ENCODE measurements around the gene PWP2.
"Not testable (repeated sequence)": the region's sequence is repeated elsewhere in the genome, so short reads cannot be mapped to it uniquely, and the experiment has no call there.

Gene PWP2

GRCh38 chr21:44140552-44140932 is 33.3 kb downstream of the PWP2 start:
- not testable (repeated sequence) for H3K27ac ChIP-seq (replicated peaks); H3K4me3 ChIP-seq (replicated peaks; ENCODE audit: insufficient read depth, low read length); DNase-seq (ENCODE audit: low read depth in 1 of 2, low spot score in 1 of 2); H3K27me3 ChIP-seq (ENCODE audit: insufficient read depth, poor library complexity, severe bottlenecking)

DNA sequence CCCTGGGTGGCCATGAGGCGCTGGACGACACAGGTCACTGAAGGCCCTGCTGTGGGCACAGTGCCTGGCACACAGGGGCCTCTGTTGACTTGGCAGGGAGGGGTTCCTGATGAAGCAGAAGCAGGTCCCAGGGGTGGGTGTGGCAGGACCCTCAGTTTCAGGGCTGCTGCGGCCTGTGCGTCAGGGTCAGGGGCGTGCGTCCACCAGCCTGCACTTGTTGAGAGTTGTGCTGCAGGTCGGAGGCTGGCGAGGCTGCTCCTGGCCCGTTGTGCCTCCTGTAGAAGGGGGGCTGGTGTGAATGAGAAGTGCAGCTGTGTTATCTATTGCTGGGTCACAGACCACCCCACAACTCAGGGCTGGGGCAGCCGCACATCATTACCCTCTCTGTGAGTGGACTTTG is 35.3 kb downstream of the PWP2 start:
- not testable (repeated sequence) for H3K27ac ChIP-seq (replicated peaks); DNase-seq (ENCODE audit: low read depth in 1 of 2, low spot score in 1 of 2); H3K4me3 ChIP-seq (replicated peaks; ENCODE audit: insufficient read depth, low read length); H3K27me3 ChIP-seq (ENCODE audit: insufficient read depth, poor library complexity, severe bottlenecking)

- H3K4me3 ChIP-seq (replicated peaks; ENCODE audit: insufficient read depth, low read length); DNase-seq (ENCODE audit: low read depth in 1 of 2, low spot score in 1 of 2); H3K27ac ChIP-seq (replicated peaks); H3K27me3 ChIP-seq (ENCODE audit: insufficient read depth, poor library complexity, severe bottlenecking): not testable (repeated sequence)
These were observed 36.2 kb downstream of the PWP2 start for GRCh38 chr21:44143380-44143779.

GRCh38 chr21:44143996-44144395 is 36.8 kb downstream of the PWP2 start:
- H3K27me3 ChIP-seq (ENCODE audit: insufficient read depth, poor library complexity, severe bottlenecking); DNase-seq (ENCODE audit: low read depth in 1 of 2, low spot score in 1 of 2); H3K4me3 ChIP-seq (replicated peaks; ENCODE audit: insufficient read depth, low read length); H3K27ac ChIP-seq (replicated peaks): not testable (repeated sequence)

DNA sequence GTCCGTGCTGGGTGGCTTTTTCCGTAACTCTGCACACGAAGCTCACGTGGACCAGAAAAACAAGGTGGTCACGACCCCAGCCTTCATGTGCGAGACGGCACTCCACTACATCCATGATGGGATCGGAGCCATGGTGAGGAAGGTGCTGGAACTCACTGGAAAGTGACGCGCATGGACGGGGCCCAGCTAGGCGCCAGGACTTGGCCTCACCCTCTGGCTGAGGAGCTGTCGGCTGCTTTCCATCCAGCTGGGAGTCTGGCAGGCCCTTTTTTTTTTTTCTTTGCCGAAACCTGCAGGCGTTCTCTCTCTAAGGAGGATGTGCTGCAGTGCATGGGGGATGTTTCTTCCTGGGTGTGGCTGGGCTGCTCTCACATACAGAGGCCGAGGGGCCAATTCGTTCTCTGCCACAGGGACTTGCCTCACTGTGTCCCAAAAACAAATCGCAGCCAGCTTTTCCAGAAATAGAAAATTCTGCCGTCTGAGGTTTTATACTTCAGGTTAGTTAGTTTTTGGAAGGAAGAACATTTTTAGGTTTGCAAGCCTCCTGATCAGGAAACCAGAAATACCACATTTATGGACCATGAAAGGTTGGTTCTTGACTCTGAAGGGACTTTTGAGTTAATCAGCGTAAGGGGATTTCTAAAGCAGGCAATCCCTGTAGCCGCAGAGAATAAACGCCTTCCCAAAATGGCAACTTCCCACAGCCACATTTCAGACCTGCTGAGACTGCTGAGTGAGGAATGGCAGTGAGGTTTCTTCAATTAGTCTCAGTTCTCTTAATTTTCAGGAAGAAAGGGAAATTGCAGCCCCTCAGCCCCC is 37.8 kb downstream of the PWP2 start:
- not testable (repeated sequence) for H3K4me3 ChIP-seq (replicated peaks; ENCODE audit: insufficient read depth, low read length); DNase-seq (ENCODE audit: low read depth in 1 of 2, low spot score in 1 of 2); H3K27ac ChIP-seq (replicated peaks); H3K27me3 ChIP-seq (ENCODE audit: insufficient read depth, poor library complexity, severe bottlenecking)

DNA sequence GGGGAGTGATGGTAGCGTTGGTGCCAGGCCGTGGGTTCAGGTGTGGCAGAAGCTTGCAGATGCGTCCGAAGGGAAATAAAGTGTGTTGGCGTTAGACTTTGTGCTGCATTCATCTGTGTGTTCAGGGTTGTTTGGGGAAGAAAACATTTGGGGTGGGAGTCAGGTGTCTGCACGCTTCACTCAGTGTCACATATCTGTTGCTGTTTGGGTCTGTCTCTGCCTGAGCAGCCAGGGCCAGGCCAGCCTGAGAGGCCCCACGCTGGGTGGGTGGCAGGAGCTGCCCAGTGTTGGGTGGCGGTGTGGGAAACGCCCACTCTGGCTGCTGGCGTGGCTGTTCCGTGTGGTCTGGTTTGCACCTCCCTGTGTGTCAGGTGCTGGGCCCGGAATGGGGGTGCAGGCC is 38.4 kb downstream of the PWP2 start:
- not testable (repeated sequence) for H3K27ac ChIP-seq (replicated peaks); H3K4me3 ChIP-seq (replicated peaks; ENCODE audit: insufficient read depth, low read length); H3K27me3 ChIP-seq (ENCODE audit: insufficient read depth, poor library complexity, severe bottlenecking); DNase-seq (ENCODE audit: low read depth in 1 of 2, low spot score in 1 of 2)

DNA sequence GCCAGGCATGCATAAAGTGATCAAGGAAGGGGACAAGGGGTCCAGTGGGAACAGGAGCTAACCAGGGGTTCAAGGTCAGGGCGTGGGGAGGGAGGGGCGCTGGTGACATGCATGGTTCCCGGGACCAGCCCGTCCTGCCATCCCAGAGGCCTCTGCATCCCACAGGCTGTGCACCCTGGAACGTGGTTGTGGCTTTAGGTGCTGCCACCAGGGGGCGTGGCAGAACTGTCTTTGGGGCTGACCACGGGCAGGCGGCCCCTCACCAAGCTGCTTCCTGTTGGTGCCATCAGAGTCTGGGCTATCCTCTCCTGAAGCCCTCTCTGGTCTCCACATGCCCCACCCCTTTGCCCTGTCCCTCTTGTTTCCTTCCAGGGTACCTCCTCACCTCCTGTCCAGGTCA is 39.9 kb downstream of the PWP2 start:
- not testable (repeated sequence) for H3K27ac ChIP-seq (replicated peaks); H3K27me3 ChIP-seq (ENCODE audit: insufficient read depth, poor library complexity, severe bottlenecking); DNase-seq (ENCODE audit: low read depth in 1 of 2, low spot score in 1 of 2); H3K4me3 ChIP-seq (replicated peaks; ENCODE audit: insufficient read depth, low read length)

- H3K4me3 ChIP-seq (replicated peaks; ENCODE audit: insufficient read depth, low read length); H3K27me3 ChIP-seq (ENCODE audit: insufficient read depth, poor library complexity, severe bottlenecking); DNase-seq (ENCODE audit: low read depth in 1 of 2, low spot score in 1 of 2); H3K27ac ChIP-seq (replicated peaks): not testable (repeated sequence)
These were observed 43.1 kb downstream of the PWP2 start for GRCh38 chr21:44150255-44150654.

GRCh38 chr21:44153214-44153888 is 46.2 kb downstream of the PWP2 start:
- DNase-seq (ENCODE audit: low read depth in 1 of 2, low spot score in 1 of 2); H3K27ac ChIP-seq (replicated peaks): not testable (repeated sequence)

DNA sequence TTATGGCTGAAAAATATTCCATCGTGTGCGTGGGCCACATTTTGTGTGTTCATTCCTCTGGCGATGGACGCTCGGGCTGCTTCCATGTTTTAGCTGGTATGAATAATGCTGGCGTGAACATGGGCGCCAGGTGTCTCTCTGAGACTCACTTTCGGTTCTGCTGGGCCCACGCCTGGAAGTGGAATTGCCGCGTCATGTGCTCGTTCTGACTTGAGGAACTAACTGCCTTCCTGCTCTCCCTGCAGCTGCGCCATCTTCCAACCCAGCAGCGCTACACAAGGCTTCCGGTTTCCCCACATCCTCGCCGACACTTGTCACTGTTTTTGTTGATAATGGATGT is 46.7 kb downstream of the PWP2 start:
- H3K27ac ChIP-seq (replicated peaks); H3K27me3 ChIP-seq (ENCODE audit: insufficient read depth, poor library complexity, severe bottlenecking); DNase-seq (ENCODE audit: low read depth in 1 of 2, low spot score in 1 of 2); H3K4me3 ChIP-seq (replicated peaks; ENCODE audit: insufficient read depth, low read length): not testable (repeated sequence)

More at GRCh38 chr21:44153214-44153888, 46.2 kb downstream of the PWP2 start:
- not testable (repeated sequence) for H3K4me3 ChIP-seq (replicated peaks; ENCODE audit: insufficient read depth, low read length); H3K27me3 ChIP-seq (ENCODE audit: insufficient read depth, poor library complexity, severe bottlenecking)

GRCh38 chr21:44154816-44155230 is 47.6 kb downstream of the PWP2 start:
- not testable (repeated sequence) for H3K27me3 ChIP-seq (ENCODE audit: insufficient read depth, poor library complexity, severe bottlenecking); H3K4me3 ChIP-seq (replicated peaks; ENCODE audit: insufficient read depth, low read length); H3K27ac ChIP-seq (replicated peaks); DNase-seq (ENCODE audit: low read depth in 1 of 2, low spot score in 1 of 2)

- DNase-seq (ENCODE audit: low read depth in 1 of 2, low spot score in 1 of 2); H3K27me3 ChIP-seq (ENCODE audit: insufficient read depth, poor library complexity, severe bottlenecking); H3K27ac ChIP-seq (replicated peaks); H3K4me3 ChIP-seq (replicated peaks; ENCODE audit: insufficient read depth, low read length): not testable (repeated sequence)
These were observed 48.2 kb downstream of the PWP2 start for GRCh38 chr21:44155231-44155993.

DNA sequence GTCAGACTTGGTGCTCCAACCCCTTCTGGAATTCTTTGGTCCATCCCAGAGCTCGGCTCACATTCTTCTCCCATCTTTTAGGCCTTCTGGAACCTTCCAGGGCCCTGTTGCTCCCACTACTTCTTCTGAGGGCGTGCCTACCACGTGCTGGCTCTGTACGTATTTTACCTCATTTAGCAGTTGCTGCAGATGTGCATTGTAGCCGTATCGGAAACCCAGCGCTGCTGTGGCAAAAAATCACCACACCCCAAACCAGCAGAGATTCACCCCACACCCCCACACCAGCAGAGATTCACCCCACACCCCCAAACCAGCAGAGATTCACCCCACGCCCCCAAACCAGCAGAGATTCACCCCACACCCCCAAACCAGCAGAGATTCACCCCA is 48.8 kb downstream of the PWP2 start:
- DNase-seq (ENCODE audit: low read depth in 1 of 2, low spot score in 1 of 2); H3K27ac ChIP-seq (replicated peaks); H3K27me3 ChIP-seq (ENCODE audit: insufficient read depth, poor library complexity, severe bottlenecking); H3K4me3 ChIP-seq (replicated peaks; ENCODE audit: insufficient read depth, low read length): not testable (repeated sequence)

DNA sequence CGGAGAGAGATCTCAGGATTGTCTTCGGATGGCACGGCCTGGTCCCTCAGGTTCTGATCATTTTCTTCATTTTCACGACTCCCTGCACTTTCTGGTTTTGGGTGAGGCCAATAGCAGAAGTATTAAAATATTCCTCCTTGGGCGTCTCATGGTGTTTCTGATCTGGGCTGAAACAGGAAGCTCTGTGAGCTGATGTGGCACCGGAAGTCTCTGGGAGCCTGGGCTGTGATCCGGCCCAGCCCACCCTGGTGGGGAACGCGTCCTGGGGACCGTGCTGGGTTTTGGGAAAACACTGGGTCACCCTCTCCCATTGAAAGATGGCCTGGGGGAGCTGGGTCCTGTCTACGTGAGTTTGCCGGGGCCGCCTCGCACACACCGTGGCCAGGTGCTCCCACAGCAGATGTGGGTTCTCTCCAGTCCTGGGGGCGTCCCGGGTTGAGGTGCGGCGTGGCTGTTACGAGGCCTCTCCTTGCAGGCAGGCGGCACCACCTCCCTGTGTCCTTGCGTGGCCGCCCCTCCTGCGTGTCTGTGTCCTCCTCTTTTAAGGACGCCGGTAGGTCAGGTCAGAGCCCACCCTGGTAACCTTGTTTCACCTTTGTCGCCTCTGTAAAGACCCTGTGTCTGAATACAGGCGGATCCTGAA is 50.4 kb downstream of the PWP2 start:
- not testable (repeated sequence) for H3K4me3 ChIP-seq (replicated peaks; ENCODE audit: insufficient read depth, low read length); H3K27ac ChIP-seq (replicated peaks); H3K27me3 ChIP-seq (ENCODE audit: insufficient read depth, poor library complexity, severe bottlenecking); DNase-seq (ENCODE audit: low read depth in 1 of 2, low spot score in 1 of 2)
